GM18907 (cell line): ENCODE data around the gene TXNDC2.
"Not testable (repeated sequence)": the region's sequence is repeated elsewhere in the genome, so short reads cannot be mapped to it uniquely, and the experiment has no call there.

Experiments
- ATAC-seq: cut with Tn5 transposase; IDR thresholded peaks from one replicate; pipeline ENCODE4 v1.9.1; 2021; ENCODE audit warnings: mild to moderate bottlenecking, moderate library complexity; ENCODE audit not compliant: unreplicated experiment

The TXNDC2 gene

DNA sequence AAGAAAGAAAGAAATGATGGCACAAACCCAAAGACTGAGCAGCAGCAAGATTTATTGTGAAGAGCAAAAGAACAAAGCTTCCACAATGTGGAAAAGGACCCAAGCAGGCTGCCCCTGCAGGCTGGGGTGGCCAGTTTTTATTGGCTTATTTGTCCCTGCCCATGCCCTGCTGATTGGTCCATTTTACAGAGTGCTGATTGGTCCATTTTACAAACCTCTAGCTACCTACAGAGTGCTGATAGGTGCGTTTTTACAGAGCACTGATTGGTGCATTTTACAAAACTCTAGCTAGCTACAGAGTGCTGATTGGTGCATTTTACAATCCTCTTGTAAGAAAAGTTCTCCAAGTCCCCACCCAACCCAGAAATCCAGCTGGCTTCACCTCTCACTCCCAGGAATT, 26.5 kb downstream of the TXNDC2 start:
- ATAC-seq = not testable (repeated sequence)

DNA sequence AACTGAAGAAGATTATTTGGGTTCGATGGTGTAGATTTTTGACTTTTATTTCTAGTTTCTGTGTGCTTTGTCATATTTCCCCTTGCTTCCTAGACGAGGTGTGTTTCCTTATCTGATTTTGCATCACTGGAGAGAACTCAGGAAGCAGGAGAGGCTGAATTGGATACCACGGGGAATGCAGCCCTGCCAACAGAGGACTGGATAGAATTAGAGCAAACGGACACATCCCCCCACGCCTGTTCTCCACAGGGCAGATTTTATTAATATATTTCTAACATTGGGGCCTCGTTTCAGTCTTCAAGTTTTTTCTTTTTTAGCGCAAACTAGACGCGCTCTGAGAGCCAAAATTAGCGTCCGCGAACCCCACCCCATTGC, 27.4 kb downstream of the TXNDC2 start:
- ATAC-seq = peak; percentile 0

- ATAC-seq = peak; percentile 87
Measured at GRCh38 chr18:9913526-9914333, 28.0 kb downstream of the TXNDC2 start, which contains the start of gene VAPA. VAPA (plus strand) TSS chr18:9914016; CDS start chr18:9914257, 241 bp downstream.

DNA sequence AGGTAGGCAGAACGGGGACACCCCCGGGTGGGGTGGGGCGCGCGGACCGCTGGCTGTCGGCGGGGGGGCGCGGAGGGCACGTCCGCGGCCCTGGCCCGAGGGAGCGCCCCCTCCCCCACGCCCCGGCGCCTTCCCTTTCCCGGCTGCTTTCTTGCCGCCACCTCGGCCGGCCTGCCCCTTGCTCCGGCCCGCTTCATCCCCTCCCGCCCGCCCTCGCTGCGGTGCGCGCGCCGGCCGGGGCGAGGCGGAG, 28.5 kb downstream of the TXNDC2 start:
- peak; percentile 34 for ATAC-seq

GRCh38 chr18:9914584-9915290, 29.0 kb downstream of the TXNDC2 start:
- ATAC-seq = peak; percentile 38

DNA sequence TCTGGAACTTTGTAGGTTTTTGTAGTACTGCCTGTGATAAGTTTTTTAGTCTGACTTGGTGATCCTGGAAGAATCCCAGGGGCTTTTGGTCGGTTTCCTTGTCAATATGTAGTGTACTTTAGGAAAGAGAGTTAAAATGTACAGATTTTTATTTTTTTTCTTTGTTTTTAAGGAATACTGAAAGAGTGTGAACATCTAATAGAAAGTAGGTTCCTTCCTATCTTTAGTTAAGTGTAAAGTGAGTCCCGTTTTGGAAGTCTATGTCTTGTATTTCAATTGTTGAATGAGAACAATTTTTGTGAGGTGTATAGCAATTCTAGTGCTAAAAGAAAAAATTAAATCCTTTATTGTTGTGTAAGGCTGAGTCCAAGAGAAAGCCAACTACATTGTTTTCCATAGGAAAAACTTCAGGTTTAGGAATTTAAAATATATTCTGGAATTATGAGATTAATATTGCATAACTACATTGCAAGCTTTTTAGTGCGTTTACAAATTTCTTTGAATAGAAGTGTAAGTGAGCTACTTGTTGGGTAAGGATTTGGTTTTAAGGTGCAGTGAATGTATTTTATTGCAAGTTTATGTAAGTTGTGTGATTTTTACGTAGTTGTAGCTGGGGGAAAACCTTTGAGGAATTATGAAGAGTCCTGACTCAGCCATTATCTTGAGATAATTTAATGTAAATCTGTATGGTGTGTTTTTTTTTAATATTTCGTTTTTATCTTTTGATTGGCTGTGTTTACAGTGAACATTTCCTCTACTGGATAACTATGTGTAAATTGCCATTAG, 29.7 kb downstream of the TXNDC2 start:
- ATAC-seq = no peak

GRCh38 chr18:9916077-9916639, 30.4 kb downstream of the TXNDC2 start:
- no peak for ATAC-seq

- no peak for ATAC-seq
Measured at GRCh38 chr18:9916808-9917207, 31.0 kb downstream of the TXNDC2 start.

GRCh38 chr18:9918016-9918680, 32.4 kb downstream of the TXNDC2 start:
- no peak for ATAC-seq

- ATAC-seq = no peak
Measured at GRCh38 chr18:9919564-9920232, 33.9 kb downstream of the TXNDC2 start.

GRCh38 chr18:9922592-9923311, 37.0 kb downstream of the TXNDC2 start:
- no peak for ATAC-seq

GRCh38 chr18:9924371-9924943, 38.7 kb downstream of the TXNDC2 start:
- no peak for ATAC-seq

DNA sequence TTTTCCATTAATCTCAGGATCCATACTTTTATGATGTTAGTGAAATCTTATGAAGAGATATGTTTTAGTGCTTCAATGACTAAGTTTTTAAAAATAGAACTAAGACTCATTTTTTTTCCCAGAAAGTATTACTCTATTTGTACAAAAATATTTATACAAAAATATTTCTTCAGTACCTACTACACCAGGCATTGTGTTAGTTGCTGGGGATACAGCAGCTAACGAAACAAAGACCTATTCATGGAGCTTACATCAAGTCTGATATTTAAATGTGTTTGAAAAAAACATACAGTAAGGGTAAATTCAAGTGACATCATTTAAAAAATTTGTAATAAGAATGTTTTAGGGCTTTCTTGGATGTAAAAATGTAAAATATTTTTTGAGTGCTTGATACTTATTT, 39.6 kb downstream of the TXNDC2 start:
- no peak for ATAC-seq

DNA sequence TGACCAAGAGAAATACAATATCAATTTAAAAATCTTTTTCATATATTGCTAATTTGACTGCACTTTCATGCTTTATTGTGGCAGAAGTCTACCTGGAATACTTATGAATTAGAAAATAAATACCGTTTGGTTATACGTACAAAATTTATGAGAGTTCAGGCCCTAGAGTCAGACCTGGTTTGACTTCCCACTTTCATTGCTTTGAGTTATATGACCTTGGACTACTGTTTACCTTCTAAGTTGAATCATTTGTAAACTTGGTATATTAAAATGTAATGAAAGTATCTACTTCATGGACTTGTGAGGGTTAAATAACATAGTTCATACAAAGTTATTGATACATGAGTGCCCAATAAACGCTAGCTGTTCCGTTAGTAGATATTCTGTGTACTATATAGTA, 40.0 kb downstream of the TXNDC2 start:
- ATAC-seq = no peak

DNA sequence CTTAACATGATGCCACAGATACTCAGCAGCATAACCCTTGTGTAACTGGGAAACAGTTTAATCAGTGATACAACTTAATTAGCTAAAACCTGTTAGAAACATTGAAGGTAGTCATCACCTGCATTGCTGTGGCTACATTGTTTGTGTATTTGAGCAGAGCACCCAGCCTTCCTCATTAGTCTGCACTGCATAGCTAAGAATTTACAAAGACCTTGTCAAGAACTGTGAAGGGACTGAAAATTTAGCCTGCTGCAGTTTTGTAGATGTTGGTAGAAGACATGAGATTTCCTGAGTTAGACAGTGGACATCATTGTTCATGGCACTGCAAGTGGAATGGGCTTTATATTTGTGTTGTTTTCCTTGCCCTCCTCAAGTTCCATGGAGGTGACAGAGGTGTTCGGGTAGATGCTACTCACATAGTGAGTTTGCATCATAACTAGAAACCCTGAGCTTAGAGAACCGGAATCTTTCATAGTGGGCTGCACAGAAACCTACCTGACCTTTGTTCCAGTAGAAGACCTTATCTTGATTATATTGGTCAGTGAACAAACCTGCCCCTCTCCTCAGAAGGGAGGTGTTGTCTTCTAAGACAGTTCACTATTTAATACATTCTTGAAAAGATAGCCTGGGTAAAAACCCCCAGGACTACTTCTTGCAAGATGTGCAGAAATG, 40.6 kb downstream of the TXNDC2 start:
- no peak for ATAC-seq

DNA sequence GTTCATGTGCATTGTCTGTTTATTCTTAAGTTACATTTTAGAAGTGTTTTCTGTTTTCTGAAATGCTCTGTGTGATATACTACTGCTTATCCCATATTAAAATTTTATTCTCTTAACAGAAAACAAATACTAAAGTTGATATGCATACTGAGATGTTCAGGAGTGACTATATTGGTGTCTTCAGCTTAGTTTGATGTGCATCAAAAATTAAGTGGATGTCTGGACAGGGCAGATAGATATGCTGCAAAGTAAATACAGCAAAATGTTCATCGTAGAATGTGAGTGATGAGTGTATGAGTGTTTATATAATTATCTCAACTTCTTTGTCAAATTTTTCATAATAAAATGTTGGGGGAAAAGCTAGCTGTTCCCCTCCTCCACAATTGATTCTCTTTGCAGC, 41.2 kb downstream of the TXNDC2 start:
- no peak for ATAC-seq

GRCh38 chr18:9927392-9928063, 41.8 kb downstream of the TXNDC2 start:
- ATAC-seq = no peak

GRCh38 chr18:9928646-9929259, 43.0 kb downstream of the TXNDC2 start:
- no peak for ATAC-seq
